ENCODE results near the gene THOC5. TPM values are rescaled to one million over a fixed set of nuclear protein-coding genes. Genes with fewer than 3 reads are reported as not detected.
"Not testable (repeated sequence)": the region's sequence is repeated elsewhere in the genome, so short reads cannot be mapped to it uniquely, and the experiment has no call there.

The THOC5 gene
- total RNA-seq, 1 donor from 2014 or later = 53.1 TPM

DNA sequence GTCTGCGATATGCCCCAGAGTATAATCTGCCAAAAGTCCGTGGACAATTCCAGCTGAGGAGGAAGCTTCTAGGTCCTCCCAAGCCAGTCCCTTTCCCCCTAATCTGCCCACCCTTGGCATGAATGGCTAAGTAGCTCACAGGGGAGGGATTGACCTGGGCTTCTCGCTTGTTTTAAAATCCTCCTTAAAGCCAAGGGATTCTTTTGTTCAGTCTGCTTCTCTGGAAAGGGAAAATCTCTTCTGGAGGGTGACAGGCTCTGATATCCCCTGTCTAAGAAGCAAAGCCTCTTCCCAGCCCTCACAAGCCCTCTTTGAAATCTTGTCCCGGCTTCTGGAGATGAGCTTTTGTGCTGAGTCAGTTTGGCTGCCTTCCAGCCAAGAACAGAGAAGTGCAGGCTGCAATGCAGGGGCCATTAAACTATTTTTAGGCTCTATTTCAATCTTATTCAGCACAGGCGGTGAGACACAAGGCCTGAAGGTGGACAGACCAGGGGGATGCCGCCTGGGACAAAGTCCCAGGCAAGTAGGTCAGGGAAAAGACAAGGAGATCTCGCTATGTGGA is 49.7 kb downstream of the THOC5 start:
- DNase-seq = peak; percentile 37

DNA sequence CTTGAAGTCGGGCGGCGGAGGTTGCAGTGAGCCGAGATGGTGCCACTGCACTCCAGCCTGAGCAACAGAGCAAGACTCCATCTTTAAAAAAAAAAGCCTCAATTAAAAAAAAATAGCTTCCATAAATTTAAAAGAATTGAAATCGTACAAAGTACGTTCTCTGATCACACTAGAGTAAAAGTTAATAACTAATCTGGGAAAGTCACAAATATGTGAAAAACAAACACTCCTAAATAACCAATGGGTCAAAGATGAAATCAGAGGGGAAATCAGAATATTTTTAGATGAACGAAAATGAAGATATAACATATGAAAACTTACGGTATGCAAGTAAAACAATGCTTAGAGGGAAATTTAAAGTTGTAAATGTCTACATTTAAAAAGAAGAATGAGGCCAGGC is 53.7 kb downstream of the THOC5 start:
- DNase-seq = no peak

DNA sequence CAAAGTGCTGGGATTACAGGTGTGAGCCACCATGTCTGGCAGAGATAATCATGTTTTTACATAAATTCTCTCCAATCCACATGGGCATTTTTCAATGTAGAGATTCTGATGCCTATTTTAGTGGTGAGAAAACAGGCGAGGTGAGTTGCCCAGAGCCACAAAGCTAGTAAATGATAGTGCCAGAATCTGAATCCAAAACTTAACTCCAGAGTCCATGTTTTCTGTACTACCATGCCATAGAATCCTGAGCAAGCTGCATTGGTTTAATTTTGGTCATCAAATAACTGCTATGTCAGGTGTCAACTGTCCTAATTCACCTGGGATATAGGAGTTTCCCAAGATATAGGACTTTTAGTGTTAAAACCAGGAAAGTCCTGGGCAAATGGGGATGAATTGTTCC is 59.9 kb downstream of the THOC5 start:
- no peak for DNase-seq

DNA sequence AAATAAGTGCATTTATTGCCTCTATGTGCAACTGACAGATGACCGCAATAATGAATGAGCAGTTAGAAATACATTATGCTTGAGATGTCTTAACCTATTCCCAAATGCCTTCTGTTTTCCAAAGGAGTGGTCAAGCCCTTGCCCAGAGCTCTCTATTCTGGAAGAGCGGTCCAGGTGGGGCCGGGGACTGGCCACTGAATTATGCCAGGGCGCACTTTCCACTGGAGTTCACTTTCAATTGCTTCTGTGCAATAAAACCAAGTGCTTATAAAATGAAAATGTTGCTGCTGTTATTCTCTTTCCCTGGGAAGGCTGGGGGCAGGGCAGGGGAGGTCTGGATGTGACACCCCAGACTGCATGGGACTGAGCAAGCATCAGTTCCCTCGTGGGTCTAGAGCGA is 62.5 kb downstream of the THOC5 start:
- DNase-seq = no peak

DNA sequence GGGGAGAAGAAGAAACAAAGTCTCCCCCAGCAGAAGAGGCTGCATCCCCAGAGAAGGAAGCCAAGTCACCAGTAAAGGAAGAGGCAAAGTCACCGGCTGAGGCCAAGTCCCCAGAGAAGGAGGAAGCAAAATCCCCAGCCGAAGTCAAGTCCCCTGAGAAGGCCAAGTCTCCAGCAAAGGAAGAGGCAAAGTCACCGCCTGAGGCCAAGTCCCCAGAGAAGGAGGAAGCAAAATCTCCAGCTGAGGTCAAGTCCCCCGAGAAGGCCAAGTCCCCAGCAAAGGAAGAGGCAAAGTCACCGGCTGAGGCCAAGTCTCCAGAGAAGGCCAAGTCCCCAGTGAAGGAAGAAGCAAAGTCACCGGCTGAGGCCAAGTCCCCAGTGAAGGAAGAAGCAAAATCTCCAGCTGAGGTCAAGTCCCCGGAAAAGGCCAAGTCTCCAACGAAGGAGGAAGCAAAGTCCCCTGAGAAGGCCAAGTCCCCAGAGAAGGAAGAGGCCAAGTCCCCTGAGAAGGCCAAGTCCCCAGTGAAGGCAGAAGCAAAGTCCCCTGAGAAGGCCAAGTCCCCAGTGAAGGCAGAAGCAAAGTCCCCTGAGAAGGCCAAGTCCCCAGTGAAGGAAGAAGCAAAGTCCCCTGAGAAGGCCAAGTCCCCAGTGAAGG is 64.3 kb downstream of the THOC5 start:
- DNase-seq = not testable (repeated sequence)

DNA sequence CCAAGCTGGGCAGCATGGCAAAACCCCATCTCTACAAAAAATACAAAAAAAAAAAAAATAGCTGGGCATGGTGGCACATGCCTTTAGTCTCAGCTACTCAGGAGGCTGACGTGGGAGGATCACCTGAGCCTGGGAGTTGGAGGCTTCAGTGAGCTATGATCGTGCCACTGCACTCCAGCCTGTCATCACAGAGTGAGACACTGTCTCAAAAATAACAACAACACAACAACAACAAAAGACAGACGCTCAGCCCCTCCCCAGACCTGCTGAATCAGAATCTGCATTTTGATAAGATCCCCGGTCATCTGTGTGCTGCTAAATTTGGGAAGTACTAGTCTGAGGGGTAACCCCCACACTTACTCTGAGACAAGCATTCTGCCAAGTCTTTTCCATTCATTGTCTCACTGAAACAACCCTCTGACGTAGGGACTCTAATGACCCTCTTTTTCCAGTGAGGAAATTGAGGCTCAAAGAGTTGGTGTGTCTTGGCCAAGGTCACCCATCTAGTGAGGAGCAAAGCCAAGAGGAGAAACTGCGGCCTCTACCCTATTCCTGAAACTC is 66.1 kb downstream of the THOC5 start:
- DNase-seq = no peak

DNA sequence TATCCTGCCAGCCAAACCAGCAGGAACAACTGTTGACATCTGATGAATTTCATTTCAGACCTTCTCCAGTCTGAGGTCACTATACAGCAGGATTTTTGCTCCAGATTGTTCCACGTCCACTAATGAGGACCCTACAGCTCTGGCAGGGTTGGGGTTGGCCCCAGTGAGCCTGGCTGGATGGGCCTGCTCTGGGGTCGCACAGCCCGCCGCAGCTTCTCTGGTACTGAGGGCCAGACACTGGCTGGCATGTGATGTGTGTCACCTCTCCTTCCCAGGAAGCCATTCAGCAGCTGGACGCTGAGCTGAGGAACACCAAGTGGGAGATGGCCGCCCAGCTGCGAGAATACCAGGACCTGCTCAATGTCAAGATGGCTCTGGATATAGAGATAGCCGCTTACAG is 68.1 kb downstream of the THOC5 start:
- DNase-seq = no peak

DNA sequence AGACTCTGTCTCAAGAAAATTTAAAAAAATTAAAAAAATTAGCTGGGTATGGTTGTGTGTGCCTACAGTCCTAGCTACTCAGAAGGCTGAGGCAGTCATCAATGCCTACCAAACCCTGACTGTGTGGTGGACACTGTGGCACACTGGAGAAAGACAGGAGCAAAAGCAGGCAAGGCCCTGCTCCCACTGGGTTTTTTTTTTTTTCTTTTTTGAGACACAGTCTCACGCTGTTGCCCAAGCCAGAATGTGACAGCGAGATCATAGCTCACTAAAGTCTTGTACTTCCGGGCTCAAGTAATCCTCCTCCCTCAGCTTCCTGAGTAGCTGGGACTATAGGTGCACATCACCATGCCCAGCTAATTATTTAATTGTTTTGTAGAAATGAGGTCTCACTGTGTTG is 68.9 kb downstream of the THOC5 start:
- DNase-seq = no peak

DNA sequence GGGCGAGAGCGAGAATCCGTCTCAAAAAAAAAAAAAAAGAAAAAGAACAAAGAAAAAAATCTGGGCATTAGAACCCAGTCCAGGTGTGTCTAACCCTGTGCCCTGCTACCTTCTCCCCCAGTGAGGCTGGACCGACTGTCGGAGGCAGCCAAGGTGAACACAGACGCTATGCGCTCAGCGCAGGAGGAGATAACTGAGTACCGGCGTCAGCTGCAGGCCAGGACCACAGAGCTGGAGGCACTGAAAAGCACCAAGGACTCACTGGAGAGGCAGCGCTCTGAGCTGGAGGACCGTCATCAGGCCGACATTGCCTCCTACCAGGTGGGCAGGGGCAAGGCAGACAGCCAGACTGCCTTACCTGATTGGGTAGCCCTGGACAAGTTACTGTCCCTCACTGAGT is 70.3 kb downstream of the THOC5 start:
- DNase-seq = no peak

DNA sequence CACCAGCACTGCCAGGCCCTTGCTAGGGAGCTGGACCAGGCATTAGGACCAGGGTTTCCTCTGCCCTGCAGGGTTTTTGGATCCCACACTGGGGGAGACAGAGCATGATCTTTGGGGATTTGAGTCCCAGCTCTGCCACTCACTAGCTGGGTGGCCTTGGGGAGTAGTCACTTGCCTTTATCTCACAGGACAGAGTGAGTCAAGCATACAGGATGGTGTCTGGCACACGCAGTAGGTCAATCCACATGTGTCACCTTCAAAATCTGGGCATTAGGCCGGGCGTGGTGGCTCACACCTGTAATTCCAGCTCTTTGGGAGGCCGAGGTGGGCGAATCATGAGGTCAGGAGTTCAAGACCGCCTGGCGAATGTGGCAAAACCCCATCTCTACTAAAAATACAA is 70.8 kb downstream of the THOC5 start:
- DNase-seq = no peak

DNA sequence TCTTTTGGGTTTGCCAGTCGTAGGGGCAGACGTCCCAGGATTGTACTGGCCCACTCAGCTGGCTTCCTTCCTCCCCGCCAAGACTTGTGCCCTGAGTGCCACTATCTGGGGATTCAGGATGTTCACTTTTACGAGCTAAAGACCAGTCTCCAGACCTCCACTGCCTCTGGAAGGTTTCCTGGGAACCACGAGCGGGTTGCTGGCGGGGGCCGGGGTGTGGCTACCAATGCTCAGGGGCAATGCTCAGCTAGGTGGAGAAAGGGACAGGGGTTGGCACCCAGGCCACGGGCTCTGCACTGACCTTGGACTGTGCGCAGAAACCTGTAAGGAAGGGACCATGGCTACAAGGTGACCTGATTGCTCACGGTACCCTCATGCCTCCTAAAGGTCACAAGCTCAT is 71.3 kb downstream of the THOC5 start:
- no peak for DNase-seq

DNA sequence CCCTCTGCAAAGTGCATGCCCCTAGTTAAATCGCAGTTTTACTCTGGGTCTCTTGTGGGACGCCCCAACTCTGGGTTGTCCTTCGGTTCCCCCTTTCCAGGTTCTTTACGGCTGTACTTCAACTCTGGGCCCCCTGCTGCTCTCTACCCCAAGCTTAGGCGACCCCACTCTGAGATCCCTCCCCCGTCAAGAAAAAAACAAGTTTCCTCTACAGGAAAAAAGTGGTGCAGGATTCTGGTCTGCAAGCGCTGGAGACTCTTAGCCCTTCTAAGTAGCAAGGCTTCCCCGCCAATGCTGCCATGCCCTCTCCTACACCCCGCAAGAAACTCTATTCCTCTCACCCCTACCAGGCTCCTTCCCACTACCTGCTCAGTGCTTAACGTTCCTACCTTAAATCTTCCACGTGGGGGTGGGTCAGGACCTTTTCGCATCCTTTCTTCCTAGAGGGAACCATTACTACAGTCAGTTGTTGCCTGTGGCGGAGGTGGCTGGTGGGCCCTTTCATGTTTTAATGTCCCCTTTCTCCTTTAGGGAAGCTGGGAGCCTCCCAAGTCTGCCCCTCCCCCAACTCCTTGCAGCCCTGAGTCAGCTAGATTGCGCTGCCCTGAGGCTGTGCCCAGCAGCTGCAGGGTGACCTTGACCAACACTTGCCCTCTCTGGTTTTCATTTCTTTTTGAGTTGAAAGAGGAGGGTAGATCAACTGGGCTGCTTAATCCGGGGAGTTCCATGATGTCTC is 72.1 kb downstream of the THOC5 start:
- DNase-seq = no peak

DNA sequence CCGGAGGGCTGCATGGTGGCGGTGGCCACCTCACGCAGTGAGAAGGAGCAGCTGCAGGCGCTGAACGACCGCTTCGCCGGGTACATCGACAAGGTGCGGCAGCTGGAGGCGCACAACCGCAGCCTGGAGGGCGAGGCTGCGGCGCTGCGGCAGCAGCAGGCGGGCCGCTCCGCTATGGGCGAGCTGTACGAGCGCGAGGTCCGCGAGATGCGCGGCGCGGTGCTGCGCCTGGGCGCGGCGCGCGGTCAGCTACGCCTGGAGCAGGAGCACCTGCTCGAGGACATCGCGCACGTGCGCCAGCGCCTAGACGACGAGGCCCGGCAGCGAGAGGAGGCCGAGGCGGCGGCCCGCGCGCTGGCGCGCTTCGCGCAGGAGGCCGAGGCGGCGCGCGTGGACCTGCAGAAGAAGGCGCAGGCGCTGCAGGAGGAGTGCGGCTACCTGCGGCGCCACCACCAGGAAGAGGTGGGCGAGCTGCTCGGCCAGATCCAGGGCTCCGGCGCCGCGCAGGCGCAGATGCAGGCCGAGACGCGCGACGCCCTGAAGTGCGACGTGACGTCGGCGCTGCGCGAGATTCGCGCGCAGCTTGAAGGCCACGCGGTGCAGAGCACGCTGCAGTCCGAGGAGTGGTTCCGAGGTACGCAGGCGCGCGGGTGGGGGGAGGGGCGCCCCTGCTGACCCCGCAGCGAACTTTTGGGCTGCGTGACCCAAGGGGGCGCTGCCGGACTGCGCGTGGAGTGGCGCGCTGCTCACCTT is 72.9 kb downstream of the THOC5 start:
- DNase-seq = peak; percentile 58

DNA sequence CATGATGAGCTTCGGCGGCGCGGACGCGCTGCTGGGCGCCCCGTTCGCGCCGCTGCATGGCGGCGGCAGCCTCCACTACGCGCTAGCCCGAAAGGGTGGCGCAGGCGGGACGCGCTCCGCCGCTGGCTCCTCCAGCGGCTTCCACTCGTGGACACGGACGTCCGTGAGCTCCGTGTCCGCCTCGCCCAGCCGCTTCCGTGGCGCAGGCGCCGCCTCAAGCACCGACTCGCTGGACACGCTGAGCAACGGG is 73.4 kb downstream of the THOC5 start:
- no peak for DNase-seq

DNA sequence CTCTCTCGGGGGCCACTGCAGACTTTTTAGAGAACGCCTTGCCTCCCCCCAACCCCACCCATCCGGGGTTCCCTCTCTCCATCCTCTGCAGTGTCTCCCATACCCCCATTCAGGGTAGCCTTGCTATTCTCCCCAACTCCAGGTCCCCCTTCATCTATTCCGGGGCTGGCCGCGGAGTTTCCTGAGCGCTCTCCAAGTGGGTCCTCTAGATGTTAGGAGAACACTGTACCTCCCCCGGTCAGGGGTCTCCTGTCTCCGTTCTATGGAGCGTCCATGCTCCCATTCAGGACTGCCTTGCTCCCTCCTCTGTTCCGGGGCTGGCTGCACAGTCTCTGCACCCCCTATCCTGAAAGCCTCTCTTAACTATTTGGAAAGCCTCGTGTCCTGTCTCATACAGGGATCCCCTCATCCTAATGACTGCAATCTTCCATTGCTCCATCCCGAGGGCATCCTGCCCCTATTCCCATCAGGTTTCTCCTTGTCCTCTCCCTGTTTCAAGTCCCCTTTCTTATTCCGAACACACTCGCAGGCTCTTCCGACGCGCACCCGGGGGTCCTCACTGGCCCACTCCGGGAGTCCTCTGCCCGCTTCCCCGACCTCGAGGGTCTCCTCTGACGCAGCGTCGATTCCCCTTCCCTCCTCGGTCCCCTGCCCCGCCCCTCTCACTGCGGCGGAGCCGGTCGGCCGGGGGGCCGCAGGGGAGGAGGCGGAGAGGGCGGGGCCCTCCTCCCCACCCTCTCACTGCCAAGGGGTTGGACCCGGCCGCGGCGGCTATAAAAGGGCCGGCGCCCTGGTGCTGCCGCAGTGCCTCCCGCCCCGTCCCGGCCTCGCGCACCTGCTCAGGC is 73.9 kb downstream of the THOC5 start, which contains the start of gene NEFH:
Gene NEFH, plus strand, starts transcription at position 802 of the 845 bp plus-strand sequence. CDS start 45 bp downstream, outside the sequence.
- no peak for DNase-seq

DNA sequence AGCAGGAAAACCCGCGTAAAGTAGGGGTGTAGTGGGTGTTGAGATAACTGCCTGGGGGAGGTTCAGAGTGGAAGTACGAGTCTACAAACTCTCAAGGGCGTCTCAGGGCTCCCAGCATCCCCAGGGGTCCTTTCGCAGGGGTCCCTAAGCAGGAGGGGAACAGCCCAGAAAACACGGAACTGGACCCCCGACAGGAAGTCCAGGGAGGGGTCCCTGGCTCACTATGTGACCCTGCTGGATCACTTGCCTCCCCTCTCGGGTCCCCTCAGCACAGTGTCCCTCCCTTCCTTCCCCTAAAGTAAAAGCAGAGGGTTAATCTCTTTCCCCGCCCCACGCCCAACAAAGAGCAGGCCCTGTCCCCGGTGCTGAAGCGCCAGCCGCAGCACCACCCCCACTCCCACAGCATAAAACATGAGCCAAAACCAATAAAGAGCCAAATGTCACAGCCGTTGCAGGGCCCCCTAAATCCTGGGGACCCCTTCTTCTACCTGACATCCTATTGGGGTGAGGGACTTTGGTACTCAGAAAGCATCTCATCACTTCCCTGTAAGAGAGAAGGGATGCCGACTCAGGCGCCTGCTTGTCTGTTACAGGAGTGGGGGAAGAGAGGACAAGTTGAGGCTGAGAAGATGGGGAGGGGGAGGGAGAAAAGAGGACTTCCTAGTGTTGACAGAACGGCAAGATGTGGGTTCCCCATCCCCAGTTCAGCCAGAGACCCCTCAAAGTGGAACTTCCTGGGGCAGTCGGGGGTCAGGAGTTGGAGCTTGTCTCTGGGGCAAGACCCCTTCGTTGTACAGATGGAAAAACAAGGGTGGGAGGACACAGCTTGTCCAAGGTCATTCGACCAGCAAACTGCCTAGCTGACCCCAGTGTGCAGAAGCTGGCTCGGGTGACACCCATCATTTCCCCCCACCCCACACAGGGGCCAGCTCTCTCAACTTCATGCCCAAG is 75.0 kb downstream of the THOC5 start:
- DNase-seq = peak; percentile 28

DNA sequence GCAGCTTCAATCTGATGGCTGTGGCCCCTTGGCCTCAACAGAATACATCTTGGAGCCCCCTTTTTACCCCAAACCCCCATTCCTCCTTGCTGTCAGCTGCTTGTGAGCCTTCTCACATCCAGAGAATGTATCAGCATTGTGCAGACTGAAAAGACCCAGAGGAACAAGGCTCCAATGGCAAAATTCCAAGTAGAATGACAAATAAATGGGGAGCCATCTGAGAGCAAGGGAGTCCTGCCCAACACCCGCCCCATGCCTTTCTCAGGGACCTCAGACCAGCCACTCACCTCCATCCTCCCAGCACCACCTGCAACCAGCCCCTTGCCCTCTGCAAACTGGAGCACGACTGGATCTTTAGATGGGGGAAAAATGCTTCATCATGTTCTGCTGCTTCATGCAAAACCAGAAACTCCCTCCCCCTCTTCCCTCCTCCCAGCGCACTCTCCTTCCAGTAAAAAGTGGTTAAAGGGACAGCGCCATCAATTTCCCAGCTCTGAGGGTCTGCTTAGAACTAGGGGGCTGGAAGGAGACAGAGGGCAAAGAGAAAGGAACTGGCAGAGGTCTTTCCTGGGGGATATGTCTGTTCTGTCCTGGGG is 75.7 kb downstream of the THOC5 start:
- no peak for DNase-seq

DNA sequence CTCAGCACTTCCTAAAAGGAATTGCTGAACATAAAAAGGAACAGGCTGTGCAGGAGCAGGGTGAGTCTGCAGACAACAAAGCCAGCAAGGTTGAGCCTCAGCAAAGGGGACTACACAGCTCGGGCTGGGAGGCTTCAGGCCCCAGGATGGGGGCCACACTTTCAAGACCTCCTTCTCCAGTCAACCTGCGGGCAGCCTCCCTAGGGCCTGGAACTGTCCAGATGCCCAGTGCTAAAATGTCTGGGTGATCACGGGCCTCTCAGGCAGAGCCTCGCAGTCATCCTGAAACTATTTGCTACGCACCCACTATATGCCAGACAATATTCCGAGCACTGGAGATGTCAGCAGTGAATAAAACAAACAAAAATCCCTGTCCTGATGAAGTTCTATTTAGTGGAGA is 77.4 kb downstream of the THOC5 start:
- no peak for DNase-seq

DNA sequence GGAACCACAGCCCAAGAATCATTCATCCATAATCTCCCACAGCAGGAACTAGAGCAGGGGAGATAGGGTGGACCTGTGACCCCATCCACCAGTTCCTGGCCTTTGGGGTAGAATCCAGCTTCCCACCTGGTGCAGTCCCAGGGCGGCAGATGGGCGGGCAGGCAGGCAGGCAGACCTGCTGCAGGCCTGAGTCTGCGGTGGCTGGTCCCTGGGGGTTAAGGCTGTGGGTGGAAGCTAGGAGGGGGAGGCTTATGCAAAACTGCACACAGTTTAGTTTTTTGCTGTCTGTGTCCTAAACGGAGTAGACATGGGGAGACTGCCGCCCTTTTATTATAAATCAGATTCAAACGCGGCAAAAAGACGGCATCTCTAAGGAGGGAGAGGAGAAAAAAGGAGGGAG is 78.0 kb downstream of the THOC5 start:
- DNase-seq = no peak

DNA sequence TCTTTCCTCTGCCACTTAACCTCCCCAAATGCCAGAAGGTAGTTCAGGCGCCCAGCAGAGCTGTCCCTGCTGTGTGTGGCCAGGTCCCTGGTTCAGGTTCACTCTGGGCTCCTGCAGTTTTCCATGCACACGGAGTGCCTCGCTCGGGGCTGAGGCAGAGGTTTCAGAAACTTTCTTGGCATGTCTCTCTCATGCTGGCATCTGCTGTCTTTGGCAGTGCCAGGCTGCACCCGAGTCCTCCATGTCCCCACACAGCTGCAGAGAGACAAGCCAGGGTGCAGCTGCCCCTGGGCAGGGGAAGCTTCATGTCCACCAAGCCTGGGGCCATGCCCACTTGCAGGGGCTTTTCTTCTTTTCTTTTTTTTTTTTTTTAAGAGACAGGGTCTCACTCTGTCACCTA is 80.6 kb downstream of the THOC5 start:
- no peak for DNase-seq
